HPDE6-E6E7 (cell line): ENCODE results near the gene ZBED4.

Experiments
- DNase-seq: peaks from one replicate; pipeline ENCODE4 v3.0.0; 2011; ENCODE audit warnings: missing footprints; ENCODE audit errors: extremely low spot score

Gene ZBED4

DNA sequence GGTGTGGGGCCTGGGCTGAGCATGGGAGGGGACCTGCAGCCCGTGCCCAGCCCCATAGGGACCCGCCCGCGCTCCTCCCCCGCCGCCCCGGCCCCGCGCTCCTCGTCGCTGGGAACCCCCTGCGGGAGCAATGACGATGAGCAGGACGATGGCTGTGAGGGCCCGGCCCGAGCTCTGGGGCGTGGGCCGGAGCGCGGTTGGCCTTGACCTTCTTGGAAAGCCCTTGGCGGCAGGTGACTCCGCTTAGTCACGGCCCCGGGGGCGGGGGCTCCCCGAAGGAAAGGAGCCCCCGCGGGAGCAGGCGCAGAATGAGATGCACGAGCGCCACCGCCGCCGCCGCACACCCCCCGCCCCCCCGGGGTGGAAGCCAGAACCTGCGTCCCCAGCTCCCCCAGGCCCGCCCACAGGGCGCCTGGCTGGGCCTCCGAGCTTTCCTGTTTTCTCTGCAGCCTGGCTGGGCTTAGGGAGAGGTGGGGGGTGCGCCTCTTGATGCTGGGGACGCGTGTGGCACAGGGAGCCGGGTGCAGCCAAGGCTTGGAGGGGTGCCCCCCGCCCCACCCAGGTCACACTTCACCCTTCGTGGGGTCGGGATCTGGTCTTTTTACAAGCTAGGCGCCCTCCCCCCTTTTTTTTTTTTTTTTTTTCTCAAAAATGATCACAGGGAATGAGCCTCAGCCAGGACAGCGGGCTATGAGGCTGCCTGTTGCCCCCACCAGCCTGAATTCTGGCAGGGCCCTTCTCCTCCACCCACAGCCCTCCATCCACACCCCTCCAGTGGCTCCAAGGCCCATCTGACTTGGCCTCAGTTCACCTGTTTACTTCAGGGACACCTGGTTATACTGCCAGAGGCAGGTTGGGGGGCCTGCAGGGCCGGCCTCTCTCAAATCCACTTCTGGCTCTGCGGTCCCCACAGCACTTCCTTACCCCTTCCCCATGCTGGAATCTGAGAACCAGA lies 82.7 kb downstream of the ZBED4 start:
- peak; percentile 56 for DNase-seq

- no peak for DNase-seq
These were observed 83.5 kb downstream of the ZBED4 start for GRCh38 chr22:49936973-49937757.

DNA sequence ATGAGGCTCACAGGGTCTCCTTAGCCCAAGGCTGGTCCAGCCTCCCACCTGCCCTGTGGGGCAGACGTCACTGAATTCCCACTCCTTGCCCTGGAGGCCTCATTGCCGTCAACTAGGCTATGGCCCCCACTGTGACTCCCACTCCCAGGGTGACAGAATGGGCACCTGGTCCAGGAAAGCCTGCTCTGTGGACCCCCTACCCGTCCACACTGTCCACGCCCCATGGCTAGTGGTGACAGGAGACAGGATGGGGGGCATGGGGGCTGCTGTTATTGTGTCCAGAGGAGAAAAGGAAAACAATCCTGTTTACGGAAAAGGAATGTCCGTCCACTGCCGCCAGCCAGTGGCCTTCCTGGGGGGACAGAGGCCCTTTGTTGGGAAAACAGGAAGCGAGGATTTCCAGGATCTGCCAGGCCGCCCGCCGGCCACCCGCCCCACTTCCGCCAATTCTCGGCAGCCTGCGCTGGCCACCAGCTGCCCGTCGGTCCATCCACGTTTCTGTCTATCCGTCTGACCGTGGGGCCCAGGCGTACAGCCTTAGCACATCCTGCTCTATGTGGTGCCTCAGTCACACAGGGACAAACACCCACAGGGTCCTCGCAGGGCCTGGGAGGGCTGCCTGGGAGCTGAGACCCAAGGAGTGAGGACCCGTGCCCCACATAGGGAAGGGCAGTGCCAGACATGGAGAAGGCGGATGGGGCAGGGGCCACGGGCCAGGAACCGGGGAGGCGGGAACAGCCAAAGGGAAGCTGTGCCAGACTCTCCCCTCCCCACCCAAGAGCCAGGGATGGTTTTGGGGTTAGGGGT lies 84.3 kb downstream of the ZBED4 start:
- no peak for DNase-seq

DNA sequence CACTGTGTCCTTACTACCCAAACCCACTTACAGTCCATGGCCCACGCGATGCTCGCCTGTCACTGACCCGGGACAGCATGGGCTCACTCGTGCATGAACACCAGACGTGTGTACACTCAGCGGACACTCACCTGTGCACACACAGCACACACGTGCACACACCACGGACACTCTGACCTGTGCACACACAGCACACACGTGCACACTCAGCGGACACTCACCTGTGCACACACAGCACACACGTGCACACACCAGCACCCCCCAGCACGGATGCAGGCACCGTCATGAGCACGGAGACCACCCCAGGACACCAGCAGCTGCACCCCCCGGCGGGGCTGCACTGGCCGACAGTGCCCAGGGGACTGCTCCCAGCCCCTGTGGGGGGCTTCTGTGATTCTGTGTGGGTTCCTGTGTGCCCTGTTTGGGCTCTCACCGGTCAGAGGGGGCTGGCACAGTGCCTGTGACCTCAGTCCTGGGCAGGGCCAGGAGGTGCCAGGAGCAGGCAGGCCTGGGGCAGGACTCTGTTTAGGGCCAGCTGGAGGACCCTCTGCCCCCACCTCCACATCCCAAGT lies 85.0 kb downstream of the ZBED4 start:
- DNase-seq = no peak
